ENCODE data around the gene CTXND2. TPM values are rescaled to one million over a fixed set of nuclear protein-coding genes. Genes with fewer than 3 reads are reported as not detected.
A peak's percentile ranks its signal among the peaks of the same experiment; 100 is the strongest.

CTXND2 gene
- total and polyA plus RNA-seq, 5 donors from 2014 or later = not detected

GRCh38 chr1:150906813-150907212, 19.9 kb downstream of the CTXND2 start:
- ATAC-seq (ENCODE audit: low read depth in 2 of 2) = no peak
- H3K4me1 Mint-ChIP-seq = peaks cover 0 to 6% (median 0%) of the 10 kb centered on the region in 4 donors
- no peak overlapping the region for H3K27ac Mint-ChIP-seq

GRCh38 chr1:150909585-150910180, 22.7 kb downstream of the CTXND2 start:
- H3K36me3 Mint-ChIP-seq = no peaks in the 10 kb centered on the region
- no peak overlapping the region for H3K27ac Mint-ChIP-seq
- H3K9me3 ChIP-seq (ENCODE audit: control insufficient read depth in 2 of 2, low read length in 2 of 2) = no peaks in the 10 kb centered on the region
- ATAC-seq (ENCODE audit: low read depth in 2 of 2) (no peak), DNase-seq (no peak)
- no peaks in the 10 kb centered on the region for H3K36me3 ChIP-seq (ENCODE audit: control insufficient read depth, insufficient read depth, low read length)
- peaks cover 0 to 6% (median 0%) of the 10 kb centered on the region in 4 donors for H3K4me1 Mint-ChIP-seq
- no peak overlapping the region for H3K27ac ChIP-seq (ENCODE audit: insufficient read depth, low read length, poor library complexity, severe bottlenecking)
- H3K4me3 ChIP-seq (ENCODE audit: low read depth, low read length) = no peak overlapping the region
- no peaks in the 10 kb centered on the region for H3K9me3 Mint-ChIP-seq
- H3K4me1 ChIP-seq (ENCODE audit: control insufficient read depth, insufficient read depth, low read length, poor library complexity, severe bottlenecking) = no peaks in the 10 kb centered on the region
- no peaks in the 10 kb centered on the region for H3K27me3 Mint-ChIP-seq
- no peaks in the 10 kb centered on the region for H3K27me3 ChIP-seq (ENCODE audit: control insufficient read depth, insufficient read depth, low read length)
- no peak overlapping the region for H3K4me3 Mint-ChIP-seq

More at GRCh38 chr1:150906813-150907212, 19.9 kb downstream of the CTXND2 start:
- no peaks in the 10 kb centered on the region for H3K9me3 Mint-ChIP-seq
- no peak overlapping the region for H3K4me3 Mint-ChIP-seq
- H3K27me3 ChIP-seq (ENCODE audit: control insufficient read depth, insufficient read depth, low read length) = no peaks in the 10 kb centered on the region
- no peak for DNase-seq
- no peaks in the 10 kb centered on the region for H3K36me3 ChIP-seq (ENCODE audit: control insufficient read depth, insufficient read depth, low read length)
- H3K36me3 Mint-ChIP-seq = no peaks in the 10 kb centered on the region
- H3K4me3 ChIP-seq (ENCODE audit: low read depth, low read length) = no peak overlapping the region
- H3K27ac ChIP-seq (ENCODE audit: insufficient read depth, low read length, poor library complexity, severe bottlenecking) = no peak overlapping the region
- H3K9me3 ChIP-seq (ENCODE audit: control insufficient read depth in 2 of 2, low read length in 2 of 2) = no peaks in the 10 kb centered on the region
- H3K27me3 Mint-ChIP-seq = no peaks in the 10 kb centered on the region
- no peaks in the 10 kb centered on the region for H3K4me1 ChIP-seq (ENCODE audit: control insufficient read depth, insufficient read depth, low read length, poor library complexity, severe bottlenecking)

- DNase-seq (no peak), ATAC-seq (ENCODE audit: low read depth in 2 of 2) (no peak)
- Histone ChIP-seq H3K36me3 (ENCODE audit: control insufficient read depth, insufficient read depth, low read length) (no peaks in the 10 kb centered on the region), H3K4me1 (ENCODE audit: control insufficient read depth, insufficient read depth, low read length, poor library complexity, severe bottlenecking) (no peaks in the 10 kb centered on the region), H3K4me3 (ENCODE audit: low read depth, low read length) (no peak overlapping the region), H3K27ac (ENCODE audit: insufficient read depth, low read length, poor library complexity, severe bottlenecking) (no peak overlapping the region), H3K27me3 (ENCODE audit: control insufficient read depth, insufficient read depth, low read length) (no peaks in the 10 kb centered on the region), H3K9me3 (ENCODE audit: control insufficient read depth in 2 of 2, low read length in 2 of 2) (no peaks in the 10 kb centered on the region)
- no peaks in the 10 kb centered on the region for H3K9me3 Mint-ChIP-seq
- H3K27me3 Mint-ChIP-seq = no peaks in the 10 kb centered on the region
- H3K27ac Mint-ChIP-seq = no peak overlapping the region
- no peaks in the 10 kb centered on the region for H3K36me3 Mint-ChIP-seq
- no peak overlapping the region for H3K4me3 Mint-ChIP-seq
- H3K4me1 Mint-ChIP-seq = peaks cover 0 to 2% (median 0%) of the 10 kb centered on the region in 4 donors
Observed at GRCh38 chr1:150912623-150913022, 25.7 kb downstream of the CTXND2 start.

- ATAC-seq (ENCODE audit: low read depth in 2 of 2) = no peak
- Histone ChIP-seq H3K9me3 (ENCODE audit: control insufficient read depth in 2 of 2, low read length in 2 of 2) (no peaks in the 10 kb centered on the region), H3K27ac (ENCODE audit: insufficient read depth, low read length, poor library complexity, severe bottlenecking) (no peak overlapping the region), H3K4me3 (ENCODE audit: low read depth, low read length) (no peak overlapping the region), H3K27me3 (ENCODE audit: control insufficient read depth, insufficient read depth, low read length) (no peaks in the 10 kb centered on the region), H3K4me1 (ENCODE audit: control insufficient read depth, insufficient read depth, low read length, poor library complexity, severe bottlenecking) (peaks cover 2% of the 10 kb centered on the region), H3K36me3 (ENCODE audit: control insufficient read depth, insufficient read depth, low read length) (no peaks in the 10 kb centered on the region)
- Mint-ChIP-seq H3K27ac (no peak overlapping the region), H3K4me1 (peaks cover 3% of the 10 kb centered on the region in 4 donors), H3K9me3 (no peaks in the 10 kb centered on the region), H3K36me3 (no peaks in the 10 kb centered on the region), H3K27me3 (no peaks in the 10 kb centered on the region), H3K4me3 (no peak overlapping the region)
- no peak for DNase-seq
Observed at GRCh38 chr1:150917387-150917786, 30.5 kb downstream of the CTXND2 start.

DNA sequence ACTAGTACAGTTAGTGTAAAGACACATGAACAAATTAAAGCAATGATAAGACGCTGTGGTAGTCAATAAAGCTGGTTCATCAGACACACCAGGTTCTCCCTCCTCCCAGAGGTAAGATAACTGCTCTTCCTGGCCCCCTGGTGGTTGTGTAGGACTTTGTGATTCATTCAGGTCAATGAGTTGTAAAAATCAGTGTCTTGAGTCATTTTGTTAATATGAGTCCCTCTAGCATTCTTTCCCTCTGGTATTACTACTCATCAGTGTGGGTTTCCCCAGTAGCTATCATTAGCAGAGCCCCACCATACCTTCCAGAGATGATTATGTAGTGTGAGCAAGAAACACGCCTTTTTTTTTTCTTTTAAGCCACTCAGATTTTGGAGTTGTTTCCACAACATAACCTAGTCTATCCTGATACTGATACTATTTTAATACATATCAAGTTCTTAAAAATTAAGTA, 35.6 kb downstream of the CTXND2 start:
- H3K27ac ChIP-seq (ENCODE audit: insufficient read depth, low read length, poor library complexity, severe bottlenecking) = no peak overlapping the region
- Mint-ChIP-seq H3K9me3 (peaks cover 0 to 2% (median 0%) of the 10 kb centered on the region in 7 donors), H3K4me1 (peaks cover 10 to 28% (median 20%) of the 10 kb centered on the region in 4 donors), H3K27me3 (no peaks in the 10 kb centered on the region), H3K4me3 (peak overlapping the region in 3 of 4 donors; percentile 12 to 69 (median 48)), H3K36me3 (peaks cover 4% of the 10 kb centered on the region), H3K27ac (peak overlapping the region in 2 of 3 donors; percentile 52 to 82)
- no peaks in the 10 kb centered on the region for H3K27me3 ChIP-seq (ENCODE audit: control insufficient read depth, insufficient read depth, low read length)
- H3K9me3 ChIP-seq (ENCODE audit: control insufficient read depth in 2 of 2, low read length in 2 of 2) = no peaks in the 10 kb centered on the region
- no peaks in the 10 kb centered on the region for H3K36me3 ChIP-seq (ENCODE audit: control insufficient read depth, insufficient read depth, low read length)
- DNase-seq = peak; percentile 54 to 88 (median 74)
- H3K4me1 ChIP-seq (ENCODE audit: control insufficient read depth, insufficient read depth, low read length, poor library complexity, severe bottlenecking) = peaks cover 21% of the 10 kb centered on the region
- no peak overlapping the region for H3K4me3 ChIP-seq (ENCODE audit: low read depth, low read length)
- peak; percentile 54 for ATAC-seq (ENCODE audit: low read depth in 2 of 2)

DNA sequence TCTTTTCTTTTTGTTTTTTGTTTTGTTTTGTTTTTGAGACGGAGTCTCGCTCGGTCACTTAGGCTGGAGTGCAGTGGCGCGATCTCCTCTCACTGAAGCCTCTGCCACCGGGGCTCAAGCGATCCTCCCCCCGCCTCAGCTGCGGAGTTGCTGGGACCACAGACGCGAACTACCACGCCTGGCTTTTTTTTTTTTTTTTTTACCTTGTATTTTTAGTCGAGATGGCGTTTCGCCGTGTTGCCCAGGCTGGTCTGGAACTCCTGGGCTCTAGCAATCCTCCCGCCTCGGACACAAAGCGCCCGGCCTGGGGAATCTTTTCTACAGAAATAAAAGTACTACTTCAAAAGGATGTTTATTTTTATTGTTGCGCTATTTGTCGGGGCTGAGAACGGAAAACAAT, 38.1 kb downstream of the CTXND2 start:
- H3K4me1 ChIP-seq (ENCODE audit: control insufficient read depth, insufficient read depth, low read length, poor library complexity, severe bottlenecking) = peaks cover 23% of the 10 kb centered on the region
- H3K4me3 Mint-ChIP-seq = peak overlapping the region; percentile 95 to 99 (median 96)
- H3K4me3 ChIP-seq (ENCODE audit: low read depth, low read length) = peak overlapping the region; percentile 92
- ATAC-seq (ENCODE audit: low read depth in 2 of 2) = no peak
- no peak overlapping the region for H3K27ac ChIP-seq (ENCODE audit: insufficient read depth, low read length, poor library complexity, severe bottlenecking)
- no peaks in the 10 kb centered on the region for H3K27me3 ChIP-seq (ENCODE audit: control insufficient read depth, insufficient read depth, low read length)
- no peaks in the 10 kb centered on the region for H3K9me3 ChIP-seq (ENCODE audit: control insufficient read depth in 2 of 2, low read length in 2 of 2)
- peak overlapping the region in 1 of 3 donors; percentile 84 for H3K27ac Mint-ChIP-seq
- no peaks in the 10 kb centered on the region for H3K27me3 Mint-ChIP-seq
- peak in 1 of 3 donors; percentile 24 for DNase-seq
- H3K36me3 Mint-ChIP-seq = peaks cover 21% of the 10 kb centered on the region
- H3K9me3 Mint-ChIP-seq = peaks cover 0 to 4% (median 0%) of the 10 kb centered on the region in 7 donors
- H3K36me3 ChIP-seq (ENCODE audit: control insufficient read depth, insufficient read depth, low read length) = peaks cover 17% of the 10 kb centered on the region
- peaks cover 20 to 37% (median 29%) of the 10 kb centered on the region in 4 donors for H3K4me1 Mint-ChIP-seq

GRCh38 chr1:150926097-150926741, 39.3 kb downstream of the CTXND2 start, which contains the start of gene SETDB1:
Gene SETDB1 (plus strand): TSS chr1:150926363. CDS start chr1:150927715, 1,352 bp downstream.
- peak within 1 kb of the TSS; percentile 86 for H3K27ac ChIP-seq (ENCODE audit: insufficient read depth, low read length, poor library complexity, severe bottlenecking)
- H3K4me3 Mint-ChIP-seq = peak within 1 kb of the TSS; percentile 95 to 99 (median 96)
- peak; percentile 86 to 98 (median 90) for DNase-seq
- H3K27me3 Mint-ChIP-seq = no peaks in the 10 kb centered on the region
- peak within 1 kb of the TSS; percentile 92 for H3K4me3 ChIP-seq (ENCODE audit: low read depth, low read length)
- H3K27me3 ChIP-seq (ENCODE audit: control insufficient read depth, insufficient read depth, low read length) = no peaks in the 10 kb centered on the region
- H3K36me3 Mint-ChIP-seq = peaks cover 28% of the 10 kb centered on the region
- H3K9me3 Mint-ChIP-seq = peaks cover 0 to 4% (median 0%) of the 10 kb centered on the region in 7 donors
- H3K4me1 Mint-ChIP-seq = peaks cover 20 to 37% (median 30%) of the 10 kb centered on the region in 4 donors
- ATAC-seq (ENCODE audit: low read depth in 2 of 2) = peak; percentile 96
- peaks cover 23% of the 10 kb centered on the region for H3K4me1 ChIP-seq (ENCODE audit: control insufficient read depth, insufficient read depth, low read length, poor library complexity, severe bottlenecking)
- H3K9me3 ChIP-seq (ENCODE audit: control insufficient read depth in 2 of 2, low read length in 2 of 2) = peaks cover 0 to 4% of the 10 kb centered on the region in 2 experiments
- peak within 1 kb of the TSS; percentile 95 to 97 (median 95) for H3K27ac Mint-ChIP-seq
- H3K36me3 ChIP-seq (ENCODE audit: control insufficient read depth, insufficient read depth, low read length) = peaks cover 27% of the 10 kb centered on the region
